HEK293 (cell line): ENCODE results near the gene LGI4.

Source experiments
- CTCF ChIA-PET: fragments of 350-600 bp; formaldehyde crosslinking; extraction: SDS; loops from one replicate; lab custom pipeline; 2021; ENCODE audit warnings: antibody characterized with exemption; lab: Yijun Ruan, JAX
- POLR2A ChIA-PET: fragments of 300-600 bp; formaldehyde crosslinking; extraction: SDS; loops from one replicate; lab custom pipeline; 2020; ENCODE audit warnings: antibody characterized with exemption, inconsistent platforms; lab: Yijun Ruan, JAX
- H3K27ac ChIP-seq: fragments of 200-500 bp; sonication (Bioruptor generic); 2 replicates; pipeline ENCODE4 v1.5.1; 2014; ENCODE audit warnings: low read depth, low read length, control low read depth, inconsistent platforms; ENCODE audit errors: extremely low read depth
- H3K36me3 ChIP-seq, 2 experiments: fragments of 200-500 bp in 1 of 2; sonication (Bioruptor generic) in 1 of 2; 1 replicate in 1 of 2; 2 replicates in 1 of 2; pipeline ENCODE4 v1.5.1; 2014 to 2017; ENCODE audit warnings: inconsistent platforms in 2 of 2, low read length in 2 of 2; ENCODE audit not compliant: control insufficient read depth in 2 of 2, insufficient read depth in 1 of 2
- H3K4me1 ChIP-seq: fragments of 200-500 bp; sonication (Bioruptor generic); 2 replicates; pipeline ENCODE4 v1.5.1; 2014; ENCODE audit warnings: mild to moderate bottlenecking, low read length, inconsistent platforms; ENCODE audit not compliant: control insufficient read depth, insufficient read depth
- H3K4me3 ChIP-seq: 2 replicates; pipeline ENCODE4 v1.5.1; 2011; ENCODE audit warnings: low read depth, mild to moderate bottlenecking, control low read depth, low read length, moderate library complexity
- H3K9me3 ChIP-seq: fragments of 200-500 bp; sonication (Bioruptor generic); 2 replicates; pipeline ENCODE4 v1.5.1; 2014; ENCODE audit warnings: low read depth, low read length, inconsistent platforms; ENCODE audit not compliant: control insufficient read depth, insufficient read depth
- GLIS2 ChIP-seq: fragments of 450-650 bp; formaldehyde crosslinking; IDR thresholded peaks from 2 replicates; pipeline ENCODE4 v1.5.1; 2016; ENCODE audit warnings: missing biosample characterization, missing genetic modification characterization
- HOXC10 ChIP-seq: sonication (generic); formaldehyde crosslinking; IDR thresholded peaks from 2 replicates; pipeline ENCODE4 v1.8.1; 2023; ENCODE audit warnings: mild to moderate bottlenecking, missing genetic modification reagents
- MZF1 ChIP-seq: fragments of 450-650 bp; formaldehyde crosslinking; IDR thresholded peaks from 2 replicates; pipeline ENCODE4 v1.5.1; 2017; ENCODE audit warnings: missing biosample characterization, missing genetic modification characterization, borderline replicate concordance
- SCRT2 ChIP-seq: fragments of 450-650 bp; formaldehyde crosslinking; IDR thresholded peaks from 2 replicates; pipeline ENCODE4 v1.5.1; 2016; ENCODE audit warnings: missing biosample characterization, missing genetic modification characterization
- ZBTB8A ChIP-seq: fragments of 450-650 bp; formaldehyde crosslinking; IDR thresholded peaks from 2 replicates; pipeline ENCODE4 v1.5.1; 2016; ENCODE audit warnings: missing biosample characterization, missing genetic modification characterization
- ZFHX2 ChIP-seq: fragments of 450-650 bp; formaldehyde crosslinking; conservative IDR thresholded peaks from 2 replicates; pipeline ENCODE4 v1.5.1; 2016; ENCODE audit warnings: missing biosample characterization, missing genetic modification characterization
- ZNF26 ChIP-seq: fragments of 450-650 bp; formaldehyde crosslinking; IDR thresholded peaks from 2 replicates; pipeline ENCODE4 v1.5.1; 2016; ENCODE audit warnings: missing biosample characterization, missing genetic modification characterization
- ZNF274 ChIP-seq, 2 experiments: fragments of 200-500 bp in 1 of 2; fragments of 450-650 bp in 1 of 2; sonication (Bioruptor generic) in 1 of 2; formaldehyde crosslinking in 1 of 2; IDR thresholded peaks; 2 replicates each; pipeline versions ENCODE4 v1.5.1 to v1.6.1; 2014 to 2016; ENCODE audit warnings: borderline replicate concordance in 1 of 2, inconsistent platforms in 1 of 2, low read length in 1 of 2, missing biosample characterization in 1 of 2, missing genetic modification characterization in 1 of 2
- ZNF324 ChIP-seq: fragments of 450-650 bp; formaldehyde crosslinking; IDR thresholded peaks from 2 replicates; pipeline ENCODE4 v1.5.1; 2016; ENCODE audit warnings: missing biosample characterization, missing genetic modification characterization
- ZNF341 ChIP-seq: fragments of 450-650 bp; formaldehyde crosslinking; IDR thresholded peaks from 2 replicates; pipeline ENCODE4; 2016; ENCODE audit warnings: low read depth, missing biosample characterization, missing genetic modification characterization
- ZNF391 ChIP-seq: fragments of 450-650 bp; formaldehyde crosslinking; IDR thresholded peaks from 2 replicates; pipeline ENCODE4 v1.5.1; 2016; ENCODE audit warnings: low read depth, missing biosample characterization, missing genetic modification characterization, borderline replicate concordance
- ZNF518A ChIP-seq: fragments of 450-650 bp; formaldehyde crosslinking; conservative IDR thresholded peaks from 2 replicates; pipeline ENCODE4 v1.5.1; 2016; ENCODE audit warnings: low read depth, missing biosample characterization, missing genetic modification characterization
- ZNF571 ChIP-seq: fragments of 450-650 bp; formaldehyde crosslinking; IDR thresholded peaks from 2 replicates; pipeline ENCODE4 v1.5.0; 2017; ENCODE audit warnings: missing biosample characterization, missing genetic modification characterization
- ZNF596 ChIP-seq: fragments of 450-650 bp; IDR thresholded peaks from 2 replicates; pipeline ENCODE4 v1.5.0; 2018; ENCODE audit warnings: missing biosample characterization, mild to moderate bottlenecking, missing genetic modification characterization, moderate library complexity
- ZNF626 ChIP-seq: fragments of 450-650 bp; sonication (Bioruptor Pico); formaldehyde crosslinking; IDR thresholded peaks from 2 replicates; pipeline ENCODE4 v1.5.1; 2018; ENCODE audit warnings: missing biosample characterization, missing genetic modification characterization, inconsistent platforms
- ZNF664 ChIP-seq: fragments of 450-650 bp; formaldehyde crosslinking; IDR thresholded peaks from 2 replicates; pipeline ENCODE4 v1.5.1; 2016; ENCODE audit warnings: missing biosample characterization, missing genetic modification characterization
- ZNF76 ChIP-seq: fragments of 450-650 bp; formaldehyde crosslinking; IDR thresholded peaks from 2 replicates; pipeline ENCODE4; 2016; ENCODE audit warnings: low read depth, missing biosample characterization, missing genetic modification characterization, borderline replicate concordance
- ZNF791 ChIP-seq: fragments of 450-650 bp; formaldehyde crosslinking; IDR thresholded peaks from 2 replicates; pipeline ENCODE4 v1.5.1; 2016; ENCODE audit warnings: missing biosample characterization, missing genetic modification characterization
- ZNF843 ChIP-seq: fragments of 450-650 bp; formaldehyde crosslinking; IDR thresholded peaks from 2 replicates; pipeline ENCODE4 v1.5.1; 2016; ENCODE audit warnings: missing biosample characterization, missing genetic modification characterization
- ZXDB ChIP-seq: fragments of 450-650 bp; formaldehyde crosslinking; IDR thresholded peaks from 2 replicates; pipeline ENCODE4 v1.5.1; 2016; ENCODE audit warnings: missing biosample characterization, missing genetic modification characterization

LGI4 gene

GRCh38 chr19:35099897-35100275, 35.0 kb downstream of the LGI4 start:
- Histone ChIP-seq H3K27ac (no peak overlapping the region), H3K36me3 (no peaks in the 10 kb centered on the region; a peak in 1 of 3 replicates), H3K4me3 (no peak overlapping the region), H3K4me1 (no peaks in the 10 kb centered on the region), H3K9me3 (no peaks in the 10 kb centered on the region)
- ChIA-PET POLR2A (interaction anchor here (0.6 kb wide), 1 partner anchor 71 kb away, joined by 6 read pairs; no protein-coding TSS in a partner anchor), CTCF (interaction anchor here (0.6 to 2.3 kb wide), 10 partner anchors 9 to 658 kb away, joined by 3 to 18 read pairs (median 5); partner anchors contain the start of gene FXYD3)
- TF ChIP-seq ZFHX2 (tag by site-specific recombination) = no peak
- no peak for TF ChIP-seq ZNF324 (tag by site-specific recombination)
- TF ChIP-seq ZNF26 (tag by site-specific recombination) = no peak
- no peak for TF ChIP-seq ZNF843 (tag by site-specific recombination)
- no peak for TF ChIP-seq ZNF596 (tag by site-specific recombination)
- no peak for TF ChIP-seq SCRT2
- TF ChIP-seq GLIS2 (tag by site-specific recombination) = no peak
- TF ChIP-seq ZNF571 (tag by site-specific recombination) = no peak
- TF ChIP-seq ZNF76 (tag by site-specific recombination) = no peak
- no peak for TF ChIP-seq ZXDB
- no peak for TF ChIP-seq ZNF664
- TF ChIP-seq ZNF274 (IDR thresholded peaks at IDR 0.05; ENCODE audit: low read length) = no peak
- TF ChIP-seq ZNF274 (tag by site-specific recombination; IDR thresholded peaks at IDR 0.05; ENCODE audit: borderline replicate concordance) = no peak
- TF ChIP-seq ZNF791 (tag by site-specific recombination) = no peak
- no peak for TF ChIP-seq HOXC10
- TF ChIP-seq ZBTB8A (tag by site-specific recombination) = no peak
- TF ChIP-seq MZF1 = no peak
- no peak for TF ChIP-seq ZNF518A (tag by site-specific recombination)
- no peak for TF ChIP-seq ZNF391
- TF ChIP-seq ZNF341 (tag by site-specific recombination) = no peak
- no peak for TF ChIP-seq ZNF626 (tag by site-specific recombination)
- TF ChIP-seq, all 188 proteins: peak for 0
